Central memory CD8-positive, alpha-beta T cell (primary cell): ENCODE measurements around the gene ZNF678.
"Not testable (repeated sequence)": the region's sequence is repeated elsewhere in the genome, so short reads cannot be mapped to it uniquely, and the experiment has no call there.

ENCODE experiments used
- ATAC-seq: fragments of 150-1000 bp; cut with Tn5 transposase; replicated peaks from 2 replicates; pipeline ENCODE4 v1.10.0; 2022; ENCODE audit warnings: mild to moderate bottlenecking, moderate FRiP score, moderate number of reproducible peaks; ENCODE audit not compliant: poor library complexity, severe bottlenecking; ENCODE audit errors: extremely low read depth
- DNase-seq, 2 donors: peaks; one replicate each; pipeline ENCODE4 v3.0.0; 2021; ENCODE audit warnings: low spot score in 2 of 2
- H3K27ac Mint-ChIP-seq: one replicate; pipeline ENCODE4 v1.8.0; 2022; ENCODE audit warnings: low read depth, mild to moderate bottlenecking, moderate library complexity, mixed read lengths
- H3K27me3 Mint-ChIP-seq: one replicate; pipeline ENCODE4 v1.8.0; 2022; ENCODE audit warnings: mixed read lengths
- H3K36me3 Mint-ChIP-seq: one replicate; pipeline ENCODE4 v1.8.0; 2022; ENCODE audit warnings: mild to moderate bottlenecking, moderate library complexity, mixed read lengths; ENCODE audit not compliant: insufficient read depth
- H3K4me1 Mint-ChIP-seq: one replicate; pipeline ENCODE4 v1.8.0; 2022; ENCODE audit warnings: mixed read lengths
- H3K4me3 Mint-ChIP-seq: one replicate; pipeline ENCODE4 v1.8.0; 2022; ENCODE audit warnings: mild to moderate bottlenecking, moderate library complexity, mixed read lengths
- H3K9me3 Mint-ChIP-seq: one replicate; pipeline ENCODE4 v1.8.0; 2022; ENCODE audit warnings: mixed read lengths

The ZNF678 gene

GRCh38 chr1:227586733-227587132 is 23.4 kb downstream of the ZNF678 start:
- Mint-ChIP-seq H3K36me3 (no peaks in the 10 kb centered on the region), H3K27me3 (no peaks in the 10 kb centered on the region), H3K27ac (no peak overlapping the region), H3K9me3 (peaks cover 7% of the 10 kb centered on the region), H3K4me1 (no peaks in the 10 kb centered on the region), H3K4me3 (no peak overlapping the region)
- no peak for ATAC-seq
- DNase-seq: no peak

GRCh38 chr1:227587968-227588367 is 24.6 kb downstream of the ZNF678 start:
- Mint-ChIP-seq H3K4me1 (no peaks in the 10 kb centered on the region), H3K9me3 (peaks cover 7% of the 10 kb centered on the region), H3K36me3 (peaks cover 2% of the 10 kb centered on the region), H3K4me3 (no peak overlapping the region), H3K27me3 (no peaks in the 10 kb centered on the region), H3K27ac (no peak overlapping the region)
- DNase-seq: no peak
- no peak for ATAC-seq

GRCh38 chr1:227588769-227589168 is 25.4 kb downstream of the ZNF678 start:
- H3K4me1 Mint-ChIP-seq, H3K27ac Mint-ChIP-seq, DNase-seq, H3K9me3 Mint-ChIP-seq, H3K4me3 Mint-ChIP-seq, H3K36me3 Mint-ChIP-seq, H3K27me3 Mint-ChIP-seq, ATAC-seq: not testable (repeated sequence)

- not testable (repeated sequence) for H3K27ac Mint-ChIP-seq, H3K4me1 Mint-ChIP-seq, DNase-seq, ATAC-seq, H3K9me3 Mint-ChIP-seq, H3K36me3 Mint-ChIP-seq, H3K4me3 Mint-ChIP-seq, H3K27me3 Mint-ChIP-seq
Observed at GRCh38 chr1:227589777-227590176, 26.4 kb downstream of the ZNF678 start.

DNA sequence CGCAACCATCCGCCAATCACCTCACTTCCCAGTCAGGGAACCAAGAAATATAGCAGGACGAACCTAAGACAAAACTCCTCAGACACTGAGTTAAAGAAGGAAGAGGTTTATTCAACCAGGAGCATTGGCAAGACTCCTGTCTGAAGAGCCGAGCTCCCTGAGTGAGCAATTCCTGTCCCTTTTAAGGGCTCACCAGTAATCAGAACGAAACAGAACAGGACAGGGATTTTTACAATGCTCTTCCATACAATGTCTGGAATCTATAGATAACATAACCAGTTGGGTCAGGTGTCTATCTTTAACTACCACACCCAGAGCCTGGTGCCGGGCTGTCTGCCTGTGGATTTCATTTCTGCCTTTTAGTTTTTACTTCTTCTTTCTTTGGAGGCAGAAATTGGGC is 32.9 kb downstream of the ZNF678 start:
- H3K27ac Mint-ChIP-seq, H3K36me3 Mint-ChIP-seq, ATAC-seq, DNase-seq, H3K9me3 Mint-ChIP-seq, H3K27me3 Mint-ChIP-seq, H3K4me3 Mint-ChIP-seq: not testable (repeated sequence)
- peaks cover 14% of the 10 kb centered on the region for H3K4me1 Mint-ChIP-seq

GRCh38 chr1:227603327-227603726 is 40.0 kb downstream of the ZNF678 start:
- no peak overlapping the region for H3K4me3 Mint-ChIP-seq
- ATAC-seq (no peak), DNase-seq (no peak)
- H3K36me3 Mint-ChIP-seq: no peaks in the 10 kb centered on the region
- peaks cover 36% of the 10 kb centered on the region for H3K4me1 Mint-ChIP-seq
- no peak overlapping the region for H3K27ac Mint-ChIP-seq
- no peaks in the 10 kb centered on the region for H3K9me3 Mint-ChIP-seq
- no peaks in the 10 kb centered on the region for H3K27me3 Mint-ChIP-seq

DNA sequence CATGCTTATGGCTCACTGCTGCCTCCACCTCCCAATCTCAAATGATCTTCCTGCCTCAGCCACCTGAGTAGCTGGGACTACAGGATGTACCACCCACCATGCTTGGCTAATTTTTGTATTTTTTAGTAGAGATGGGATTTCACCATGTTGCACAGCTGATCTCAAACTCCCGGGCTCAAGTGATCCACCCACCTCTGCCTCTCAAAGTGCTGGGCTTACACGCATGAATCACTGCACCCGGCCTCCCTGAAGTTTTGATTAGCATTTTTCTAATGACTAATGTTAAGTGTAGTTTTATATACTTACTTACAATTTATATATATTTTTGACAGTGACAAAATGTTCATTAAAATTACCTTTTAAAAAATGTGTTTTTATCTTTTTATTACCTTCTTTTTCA is 41.1 kb downstream of the ZNF678 start:
- ATAC-seq (no peak), DNase-seq (no peak)
- Mint-ChIP-seq H3K4me1 (peaks cover 36% of the 10 kb centered on the region), H3K9me3 (no peaks in the 10 kb centered on the region), H3K36me3 (no peaks in the 10 kb centered on the region), H3K27ac (no peak overlapping the region), H3K4me3 (no peak overlapping the region), H3K27me3 (no peaks in the 10 kb centered on the region)

DNA sequence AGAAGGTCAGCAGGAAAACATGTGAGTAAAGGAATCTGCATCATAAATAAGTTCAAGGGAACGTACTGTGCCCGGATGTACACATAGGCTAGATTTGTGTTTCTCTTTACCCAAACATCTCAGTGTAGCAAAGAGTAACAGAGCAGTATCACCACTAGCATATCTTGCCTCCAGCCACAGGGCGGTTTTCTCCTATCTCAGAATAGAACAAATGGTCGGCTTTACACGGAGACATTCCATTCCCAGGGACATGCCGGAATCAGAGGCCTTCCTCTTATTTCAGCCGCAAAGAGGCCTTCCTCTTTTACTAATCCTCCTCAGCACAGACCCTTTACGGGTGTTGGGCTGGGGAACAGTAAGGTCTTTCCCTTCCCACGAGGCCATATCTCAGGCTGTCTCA is 42.9 kb downstream of the ZNF678 start:
- not testable (repeated sequence) for DNase-seq, H3K27ac Mint-ChIP-seq, H3K36me3 Mint-ChIP-seq, H3K4me3 Mint-ChIP-seq, H3K27me3 Mint-ChIP-seq, H3K9me3 Mint-ChIP-seq, ATAC-seq
- peaks cover 22% of the 10 kb centered on the region for H3K4me1 Mint-ChIP-seq

DNA sequence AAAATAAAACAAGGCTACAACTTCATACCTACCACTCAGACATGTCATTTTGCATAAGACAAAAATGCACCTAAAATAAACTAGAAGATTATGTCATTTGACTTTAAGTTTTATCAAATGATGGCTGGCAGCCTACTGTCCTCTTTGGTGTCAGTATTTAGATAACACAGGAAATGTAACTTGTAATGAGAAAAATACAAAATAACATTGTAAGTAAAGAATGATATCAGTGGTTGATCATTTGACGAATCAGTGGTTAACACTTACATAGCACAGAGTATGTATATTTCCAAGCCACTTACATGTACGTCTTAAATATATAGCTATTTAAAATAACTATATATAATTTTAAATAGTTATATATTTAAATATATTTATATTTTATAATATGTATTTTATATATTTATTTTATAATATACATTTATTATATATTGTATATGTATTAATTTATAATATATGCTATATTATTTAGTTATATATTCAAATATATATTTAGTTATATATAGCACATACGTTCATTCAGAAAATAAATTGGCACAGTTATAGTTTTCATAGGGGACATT is 44.1 kb downstream of the ZNF678 start:
- Mint-ChIP-seq H3K36me3 (peaks cover 2% of the 10 kb centered on the region), H3K27me3 (no peaks in the 10 kb centered on the region), H3K9me3 (no peaks in the 10 kb centered on the region), H3K4me1 (peaks cover 26% of the 10 kb centered on the region), H3K27ac (peak overlapping the region; percentile 83), H3K4me3 (no peak overlapping the region)
- ATAC-seq: peak; percentile 96
- DNase-seq: no peak

- H3K9me3 Mint-ChIP-seq: peaks cover 7% of the 10 kb centered on the region
- H3K27ac Mint-ChIP-seq: peak overlapping the region; percentile 52
- H3K4me1 Mint-ChIP-seq: peaks cover 26% of the 10 kb centered on the region
- H3K4me3 Mint-ChIP-seq: no peak overlapping the region
- ATAC-seq (no peak), DNase-seq (no peak)
- peaks cover 6% of the 10 kb centered on the region for H3K36me3 Mint-ChIP-seq
- H3K27me3 Mint-ChIP-seq: no peaks in the 10 kb centered on the region
Observed at GRCh38 chr1:227612658-227613057, 49.3 kb downstream of the ZNF678 start.

GRCh38 chr1:227613526-227613925 is 50.2 kb downstream of the ZNF678 start:
- DNase-seq (no peak), ATAC-seq (no peak)
- Mint-ChIP-seq H3K4me3 (no peak overlapping the region), H3K9me3 (peaks cover 7% of the 10 kb centered on the region), H3K27me3 (no peaks in the 10 kb centered on the region), H3K27ac (no peak overlapping the region), H3K36me3 (peaks cover 6% of the 10 kb centered on the region), H3K4me1 (peaks cover 26% of the 10 kb centered on the region)

DNA sequence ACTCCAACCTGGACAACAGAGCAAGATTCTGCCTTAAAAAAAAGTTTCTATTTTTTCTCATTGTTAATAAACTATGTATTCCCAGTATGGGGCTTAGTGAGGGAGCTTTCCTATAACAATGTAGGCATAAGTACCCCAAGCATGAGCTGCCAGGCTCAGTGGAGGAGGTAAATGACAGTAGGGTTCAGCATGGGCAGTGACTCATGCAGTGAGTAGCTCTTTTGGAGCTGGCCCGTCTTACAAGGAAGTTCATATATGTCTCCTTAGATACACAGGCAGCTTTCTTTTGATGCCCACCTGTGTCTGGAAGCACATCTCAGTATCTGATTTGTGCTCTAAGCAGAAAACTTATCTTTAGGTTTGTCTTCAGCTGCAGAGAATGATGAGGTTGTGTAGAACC is 57.9 kb downstream of the ZNF678 start:
- peaks cover 12% of the 10 kb centered on the region for H3K4me1 Mint-ChIP-seq
- H3K27me3 Mint-ChIP-seq: no peaks in the 10 kb centered on the region
- no peak overlapping the region for H3K27ac Mint-ChIP-seq
- no peak for ATAC-seq
- H3K36me3 Mint-ChIP-seq: no peaks in the 10 kb centered on the region
- peaks cover 17% of the 10 kb centered on the region for H3K9me3 Mint-ChIP-seq
- no peak overlapping the region for H3K4me3 Mint-ChIP-seq
- no peak for DNase-seq

GRCh38 chr1:227622739-227623475 is 59.6 kb downstream of the ZNF678 start:
- DNase-seq: no peak
- Mint-ChIP-seq H3K4me1 (peaks cover 14% of the 10 kb centered on the region), H3K4me3 (no peak overlapping the region), H3K36me3 (no peaks in the 10 kb centered on the region), H3K27me3 (no peaks in the 10 kb centered on the region), H3K9me3 (peaks cover 26% of the 10 kb centered on the region), H3K27ac (no peak overlapping the region)
- no peak for ATAC-seq
